ENCODE data around the gene NMNAT2. TPM values are rescaled to one million over a fixed set of nuclear protein-coding genes. Genes with fewer than 3 reads are reported as not detected.

The NMNAT2 gene
- total and polyA plus RNA-seq, 10 of the 15 experiments (the other 5 are each of a cell fraction or from before 2014, with no cell fraction given) = 0.02 to 2.0 (median 0.60) TPM

DNA sequence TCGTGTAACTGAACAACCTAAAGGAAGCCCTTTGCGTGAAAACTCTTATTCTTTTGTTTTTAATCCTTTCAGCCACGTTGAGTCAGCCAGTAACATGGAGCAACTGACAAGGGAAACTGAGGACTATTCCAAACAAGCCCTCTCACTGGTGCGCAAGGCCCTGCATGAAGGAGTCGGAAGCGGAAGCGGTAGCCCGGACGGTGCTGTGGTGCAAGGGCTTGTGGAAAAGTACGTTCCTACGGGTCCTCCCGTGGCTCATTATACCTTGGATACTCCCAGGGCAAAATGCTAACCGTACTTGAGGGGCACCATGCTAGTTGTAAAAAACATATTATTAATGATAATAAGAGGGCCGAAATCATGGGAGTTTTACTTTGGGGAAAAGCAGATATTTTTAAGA lies 182.7 kb downstream of the NMNAT2 start:
- DNase-seq (ENCODE audit: low read depth, low spot score) (no peak), FAIRE-seq (no peak), ATAC-seq (no peak)
- no peaks in the 10 kb centered on the region for H3K79me2 ChIP-seq (ENCODE audit: control insufficient read depth, insufficient read depth, low read length)
- no peaks in the 10 kb centered on the region for H3K9me3 ChIP-seq (replicated peaks; ENCODE audit: control insufficient read depth, insufficient read depth, low read length)
- in situ Hi-C loops (cut with MboI) = no loop called here
- intact Hi-C loops (cut with micrococcal nuclease; ENCODE audit: unreplicated experiment) = no loop called here
- no peak overlapping the region for H3K4me3 ChIP-seq
- SMC1A ChIA-PET (ENCODE audit: uncharacterized antibody, unreplicated experiment) = interaction anchor here (0.7 to 1.4 kb wide), 8 partner anchors 10 to 308 kb away, joined by 3 to 5 read pairs (median 3); no protein-coding TSS in a partner anchor
- TF ChIP-seq EZH2 (IDR thresholded peaks at IDR 0.05; ENCODE audit: borderline replicate concordance, control insufficient read depth, low read depth, low read length) (no peak), RUNX3 (IDR thresholded peaks at IDR 0.05; ENCODE audit: low read length) (no peak)
- H4K20me1 ChIP-seq (ENCODE audit: control insufficient read depth, insufficient read depth) = no peaks in the 10 kb centered on the region
- CTCF ChIA-PET = interaction anchor here (0.7 to 1.4 kb wide), 3 partner anchors 10 to 280 kb away, joined by 3 to 5 read pairs (median 3); no protein-coding TSS in a partner anchor
- H2AFZ ChIP-seq (ENCODE audit: control insufficient read depth, low read depth, low read length) = no peak overlapping the region
- H3K4me2 ChIP-seq (ENCODE audit: control insufficient read depth, insufficient read depth) = no peak overlapping the region
- no peak overlapping the region for H3K27ac ChIP-seq (ENCODE audit: control insufficient read depth, insufficient read depth)
- H3K27me3 ChIP-seq (replicated peaks in 1 of 2; ENCODE audit: control insufficient read depth in 2 of 2, insufficient read depth in 2 of 2, low read length in 1 of 2) = no peaks in the 10 kb centered on the region
- no TSS peak for BruUV-seq (replicated peaks)
- RAD21 ChIA-PET (ENCODE audit: unreplicated experiment) = interaction anchor here (1.0 kb wide), 1 partner anchor 42 kb away, joined by 3 read pairs; no protein-coding TSS in a partner anchor
- H3K4me1 ChIP-seq (ENCODE audit: control insufficient read depth, insufficient read depth, low read length) = no peaks in the 10 kb centered on the region; the same call in 1 of the 2 replicates
- no peaks in the 10 kb centered on the region for H3K36me3 ChIP-seq (ENCODE audit: control insufficient read depth in 2 of 2, insufficient read depth in 2 of 2, low read length in 1 of 2)
- WGBS (ENCODE audit: insufficient coverage, insufficient replicate concordance, low lambda C conversion rate, missing lambda C conversion rate) = 69% methylated on average over 14 of the region's 14 CpGs
- no peak overlapping the region for H3K9ac ChIP-seq (ENCODE audit: control insufficient read depth, insufficient read depth, low read length)
- POLR2A ChIA-PET = no interaction called here

GRCh38 chr1:183234660-183235476 lies 183.3 kb downstream of the NMNAT2 start:
- no TSS peak for BruUV-seq (replicated peaks)
- POLR2A ChIA-PET = no interaction called here
- TF ChIP-seq NFYA (IDR thresholded peaks at IDR 0.05; ENCODE audit: borderline replicate concordance, low read depth, low read length) = no peak
- TF ChIP-seq EP300 (IDR thresholded peaks at IDR 0.05; ENCODE audit: borderline replicate concordance in 1 of 2, control insufficient read depth in 1 of 2, low read depth in 2 of 2, low read length in 2 of 2) = no peak
- no peak for TF ChIP-seq SMAD1 (IDR thresholded peaks at IDR 0.05; ENCODE audit: low read depth, partially characterized antibody)
- TF ChIP-seq IKZF2 (IDR thresholded peaks at IDR 0.05) = no peak
- no peak for TF ChIP-seq ATF3 (IDR thresholded peaks at IDR 0.05; ENCODE audit: borderline replicate concordance, extremely low read depth, low read depth, low read length)
- no peak for TF ChIP-seq FOS (IDR thresholded peaks at IDR 0.05; ENCODE audit: borderline replicate concordance, extremely low read depth, insufficient read length)
- TF ChIP-seq RAD21 (IDR thresholded peaks at IDR 0.05; ENCODE audit: insufficient read depth, low read depth, low read length) = no peak
- TF ChIP-seq, protein P1, sequence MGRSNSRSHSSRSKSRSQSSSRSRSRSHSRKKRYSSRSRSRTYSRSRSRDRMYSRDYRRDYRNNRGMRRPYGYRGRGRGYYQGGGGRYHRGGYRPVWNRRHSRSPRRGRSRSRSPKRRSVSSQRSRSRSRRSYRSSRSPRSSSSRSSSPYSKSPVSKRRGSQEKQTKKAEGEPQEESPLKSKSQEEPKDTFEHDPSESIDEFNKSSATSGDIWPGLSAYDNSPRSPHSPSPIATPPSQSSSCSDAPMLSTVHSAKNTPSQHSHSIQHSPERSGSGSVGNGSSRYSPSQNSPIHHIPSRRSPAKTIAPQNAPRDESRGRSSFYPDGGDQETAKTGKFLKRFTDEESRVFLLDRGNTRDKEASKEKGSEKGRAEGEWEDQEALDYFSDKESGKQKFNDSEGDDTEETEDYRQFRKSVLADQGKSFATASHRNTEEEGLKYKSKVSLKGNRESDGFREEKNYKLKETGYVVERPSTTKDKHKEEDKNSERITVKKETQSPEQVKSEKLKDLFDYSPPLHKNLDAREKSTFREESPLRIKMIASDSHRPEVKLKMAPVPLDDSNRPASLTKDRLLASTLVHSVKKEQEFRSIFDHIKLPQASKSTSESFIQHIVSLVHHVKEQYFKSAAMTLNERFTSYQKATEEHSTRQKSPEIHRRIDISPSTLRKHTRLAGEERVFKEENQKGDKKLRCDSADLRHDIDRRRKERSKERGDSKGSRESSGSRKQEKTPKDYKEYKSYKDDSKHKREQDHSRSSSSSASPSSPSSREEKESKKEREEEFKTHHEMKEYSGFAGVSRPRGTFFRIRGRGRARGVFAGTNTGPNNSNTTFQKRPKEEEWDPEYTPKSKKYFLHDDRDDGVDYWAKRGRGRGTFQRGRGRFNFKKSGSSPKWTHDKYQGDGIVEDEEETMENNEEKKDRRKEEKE (IDR thresholded peaks at IDR 0.05) = no peak
- no peak for TF ChIP-seq RFX5 (IDR thresholded peaks at IDR 0.05; ENCODE audit: low read depth, low read length)
- no peak for TF ChIP-seq NR2F1 (conservative IDR thresholded peaks at IDR 0.05)

More at GRCh38 chr1:183234660-183235476, 183.3 kb downstream of the NMNAT2 start:
- ATAC-seq (no peak), FAIRE-seq (no peak), DNase-seq (ENCODE audit: low read depth, low spot score) (no peak)
- H3K79me2 ChIP-seq (ENCODE audit: control insufficient read depth, insufficient read depth, low read length) = no peaks in the 10 kb centered on the region
- in situ Hi-C loops (cut with MboI) (no loop called here), intact Hi-C loops (cut with micrococcal nuclease; ENCODE audit: unreplicated experiment) (no loop called here)
- H2AFZ ChIP-seq (ENCODE audit: control insufficient read depth, low read depth, low read length) = no peak overlapping the region
- H3K4me1 ChIP-seq (ENCODE audit: control insufficient read depth, insufficient read depth, low read length) = no peaks in the 10 kb centered on the region; the same call in 1 of the 2 replicates
- WGBS (ENCODE audit: insufficient coverage, insufficient replicate concordance, low lambda C conversion rate, missing lambda C conversion rate) = 38% methylated on average over 15 of the region's 15 CpGs
- no peaks in the 10 kb centered on the region for H3K27me3 ChIP-seq (replicated peaks in 1 of 2; ENCODE audit: control insufficient read depth in 2 of 2, insufficient read depth in 2 of 2, low read length in 1 of 2)
- no peaks in the 10 kb centered on the region for H3K36me3 ChIP-seq (ENCODE audit: control insufficient read depth in 2 of 2, insufficient read depth in 2 of 2, low read length in 1 of 2)
- ChIA-PET SMC1A (ENCODE audit: uncharacterized antibody, unreplicated experiment) (interaction anchor here (0.7 to 1.4 kb wide), 8 partner anchors 10 to 307 kb away, joined by 3 to 5 read pairs (median 3); no protein-coding TSS in a partner anchor), RAD21 (ENCODE audit: unreplicated experiment) (interaction anchor here (1.0 kb wide), 1 partner anchor 43 kb away, joined by 3 read pairs; no protein-coding TSS in a partner anchor), CTCF (interaction anchor here (0.7 to 1.4 kb wide), 4 partner anchors 10 to 280 kb away, joined by 3 to 5 read pairs (median 3); no protein-coding TSS in a partner anchor)
- no peak overlapping the region for H3K27ac ChIP-seq (ENCODE audit: control insufficient read depth, insufficient read depth)
- H4K20me1 ChIP-seq (ENCODE audit: control insufficient read depth, insufficient read depth) = no peaks in the 10 kb centered on the region
- no peak overlapping the region for H3K4me3 ChIP-seq
- H3K9ac ChIP-seq (ENCODE audit: control insufficient read depth, insufficient read depth, low read length) = no peak overlapping the region
- H3K9me3 ChIP-seq (replicated peaks; ENCODE audit: control insufficient read depth, insufficient read depth, low read length) = no peaks in the 10 kb centered on the region
- no peak overlapping the region for H3K4me2 ChIP-seq (ENCODE audit: control insufficient read depth, insufficient read depth)

Data from GM12878 (cell line).